Endodermal cell (in vitro differentiated cells): ENCODE results near the gene PITX2. TPM values are rescaled to one million over a fixed set of nuclear protein-coding genes. Genes with fewer than 3 reads are reported as not detected.

Source experiments
- DNase-seq: peaks from one replicate; pipeline ENCODE4 v3.0.0-alpha.2; 2017
- H3K27ac ChIP-seq: 2 replicates; pipeline ENCODE4 v1.5.1; 2013; ENCODE audit warnings: mild to moderate bottlenecking, low read depth, low read length, moderate library complexity
- H3K27me3 ChIP-seq: 2 replicates; pipeline ENCODE4 v1.6.1; 2013; ENCODE audit warnings: mild to moderate bottlenecking, low read length, moderate library complexity; ENCODE audit not compliant: insufficient read depth, control insufficient read depth, poor library complexity, severe bottlenecking
- H3K36me3 ChIP-seq: 2 replicates; pipeline ENCODE4 v1.7.0; 2013; ENCODE audit warnings: mild to moderate bottlenecking, low read length, moderate library complexity; ENCODE audit not compliant: control insufficient read depth, insufficient read depth
- H3K4me1 ChIP-seq: one replicate; pipeline ENCODE4 v1.7.0; 2013; ENCODE audit warnings: low read length; ENCODE audit not compliant: control insufficient read depth, insufficient read depth
- H3K4me3 ChIP-seq: 2 replicates; pipeline ENCODE4 v1.5.1; 2013; ENCODE audit warnings: mild to moderate bottlenecking, low read length, moderate library complexity
- H3K9ac ChIP-seq: 2 replicates; pipeline ENCODE4 v1.6.1; 2013; ENCODE audit warnings: mild to moderate bottlenecking, low read length, moderate library complexity; ENCODE audit not compliant: poor library complexity, severe bottlenecking; ENCODE audit errors: extremely low read depth
- H3K9me3 ChIP-seq: 2 replicates; pipeline ENCODE4 v1.6.1; 2013; ENCODE audit warnings: mild to moderate bottlenecking, low read length, moderate library complexity; ENCODE audit not compliant: control insufficient read depth
- H3K27ac Mint-ChIP-seq: 2 replicates; pipeline ENCODE4 v1.8.0; 2020; ENCODE audit warnings: mixed read lengths
- H3K27me3 Mint-ChIP-seq: 2 replicates; pipeline ENCODE4 v1.8.0; 2021; ENCODE audit warnings: mild to moderate bottlenecking, mixed read lengths; ENCODE audit not compliant: insufficient read depth
- H3K36me3 Mint-ChIP-seq: 2 replicates; pipeline ENCODE4 v1.8.0; 2020; ENCODE audit warnings: low read depth, mixed read lengths
- H3K4me1 Mint-ChIP-seq: 2 replicates; pipeline ENCODE4 v1.8.0; 2020; ENCODE audit warnings: mixed read lengths
- H3K4me3 Mint-ChIP-seq: 2 replicates; pipeline ENCODE4 v1.8.0; 2020; ENCODE audit warnings: mild to moderate bottlenecking, moderate library complexity, mixed read lengths
- H3K9me3 Mint-ChIP-seq: 2 replicates; pipeline ENCODE4 v1.8.0; 2020; ENCODE audit warnings: mild to moderate bottlenecking, mixed read lengths
- CTCF ChIP-seq: fragments of 200-600 bp; sonication (generic); conservative IDR thresholded peaks from 2 replicates; pipeline ENCODE4 v1.5.0; 2021; ENCODE audit warnings: antibody characterized with exemption, mild to moderate bottlenecking
- WGBS, 2 experiments: methylation state at CpG; one replicate each; pipeline versions ENCODE4 v1.1.5 to v1.1.7; 2013; ENCODE audit warnings: missing lambda C conversion rate in 2 of 2, mixed read lengths in 1 of 2; ENCODE audit not compliant: insufficient coverage in 1 of 2, insufficient read length in 1 of 2; 5-methylcytosine and 5-hydroxymethylcytosine counted together
- total RNA-seq, 2 donors: library from RNA; stranded (reverse); fragmentation: NEBNext Ultra II Directional in 1 of 2; extraction: Animal tissue kit (Norgen Biotek cat#: 25700) in 1 of 2; gene quantifications; 2 replicates in 1 of 2; 3 replicates in 1 of 2; pipeline ENCODE4 v1.2.1, GENCODE V29; 2021

The PITX2 gene
- total RNA-seq, 2 donors from 2014 or later: 28.8 to 32.7 TPM

DNA sequence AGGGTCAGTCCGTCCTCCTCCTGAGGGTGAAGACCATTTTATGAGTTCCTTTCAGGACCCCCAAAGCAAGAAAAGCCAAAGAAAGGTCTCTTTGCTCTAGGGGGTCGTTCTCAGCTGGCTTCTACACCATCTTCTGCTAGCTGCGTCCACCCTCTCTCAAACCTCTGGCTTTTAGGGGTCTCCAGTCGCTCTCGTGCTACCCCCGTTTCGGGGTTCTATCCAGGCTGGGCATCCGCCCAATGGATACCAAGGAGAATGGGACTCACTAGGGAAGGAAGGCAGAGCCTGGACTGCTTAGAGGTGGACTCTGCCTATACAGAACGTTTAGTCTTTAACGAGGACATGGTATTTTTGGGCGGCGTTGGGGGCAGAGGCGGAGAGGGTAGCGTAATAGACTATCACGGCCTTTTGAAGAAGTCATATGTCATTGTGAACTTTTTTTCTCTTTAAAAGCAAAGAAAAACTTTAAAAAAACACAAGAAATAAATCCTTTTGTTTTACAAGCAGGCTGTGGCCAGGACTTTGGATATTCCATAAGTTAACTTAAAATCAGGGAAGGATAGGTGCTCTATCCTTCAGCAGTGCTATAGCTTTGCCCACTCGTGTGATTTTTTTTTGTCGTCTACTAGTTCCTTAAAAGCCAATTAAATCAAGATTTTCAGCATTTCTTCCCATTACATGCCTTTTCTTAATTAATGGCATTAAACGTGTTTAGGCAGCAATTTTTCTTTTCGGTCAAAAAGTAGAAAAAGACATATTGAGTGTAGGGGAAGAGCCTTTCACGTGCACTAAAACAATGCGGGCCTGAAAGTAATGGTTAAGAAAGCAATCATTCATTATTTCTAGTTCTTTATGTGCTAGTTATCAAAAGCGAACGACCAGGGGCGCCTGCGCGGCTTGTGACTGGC lies 7.2 kb upstream of the PITX2 start:
- DNase-seq: peak; percentile 67
- Mint-ChIP-seq H3K27ac (no peak overlapping the region), H3K9me3 (no peaks in the 10 kb centered on the region), H3K4me1 (peaks cover 66% of the 10 kb centered on the region), H3K4me3 (peak overlapping the region; percentile 56), H3K36me3 (no peaks in the 10 kb centered on the region), H3K27me3 (peaks cover 94% of the 10 kb centered on the region)
- H3K9me3 ChIP-seq: no peaks in the 10 kb centered on the region
- no peak for TF ChIP-seq CTCF
- no peak overlapping the region for H3K27ac ChIP-seq
- 6 to 14% methylated on average over 1 to 26 of the region's 26 CpGs for WGBS, 2 experiments
- H3K36me3 ChIP-seq: no peaks in the 10 kb centered on the region
- H3K4me1 ChIP-seq: peaks cover 19% of the 10 kb centered on the region
- H3K4me3 ChIP-seq: peak overlapping the region; percentile 80
- peaks cover 90% of the 10 kb centered on the region for H3K27me3 ChIP-seq
- H3K9ac ChIP-seq: no peak overlapping the region

- 1 to 3% methylated on average over 13 to 36 of the region's 36 CpGs for WGBS, 2 experiments
- Histone ChIP-seq H3K36me3 (no peaks in the 10 kb centered on the region), H3K27ac (no peak overlapping the region), H3K4me1 (peaks cover 19% of the 10 kb centered on the region), H3K9me3 (no peaks in the 10 kb centered on the region), H3K27me3 (peaks cover 87% of the 10 kb centered on the region), H3K4me3 (peak overlapping the region; percentile 80), H3K9ac (no peak overlapping the region)
- Mint-ChIP-seq H3K4me3 (peak overlapping the region; percentile 56), H3K27ac (no peak overlapping the region), H3K9me3 (no peaks in the 10 kb centered on the region), H3K4me1 (peaks cover 69% of the 10 kb centered on the region), H3K36me3 (no peaks in the 10 kb centered on the region), H3K27me3 (peaks cover 95% of the 10 kb centered on the region)
- no peak for TF ChIP-seq CTCF
- peak; percentile 79 for DNase-seq
These were observed 6.4 kb upstream of the PITX2 start for GRCh38 chr4:110629214-110629754.

DNA sequence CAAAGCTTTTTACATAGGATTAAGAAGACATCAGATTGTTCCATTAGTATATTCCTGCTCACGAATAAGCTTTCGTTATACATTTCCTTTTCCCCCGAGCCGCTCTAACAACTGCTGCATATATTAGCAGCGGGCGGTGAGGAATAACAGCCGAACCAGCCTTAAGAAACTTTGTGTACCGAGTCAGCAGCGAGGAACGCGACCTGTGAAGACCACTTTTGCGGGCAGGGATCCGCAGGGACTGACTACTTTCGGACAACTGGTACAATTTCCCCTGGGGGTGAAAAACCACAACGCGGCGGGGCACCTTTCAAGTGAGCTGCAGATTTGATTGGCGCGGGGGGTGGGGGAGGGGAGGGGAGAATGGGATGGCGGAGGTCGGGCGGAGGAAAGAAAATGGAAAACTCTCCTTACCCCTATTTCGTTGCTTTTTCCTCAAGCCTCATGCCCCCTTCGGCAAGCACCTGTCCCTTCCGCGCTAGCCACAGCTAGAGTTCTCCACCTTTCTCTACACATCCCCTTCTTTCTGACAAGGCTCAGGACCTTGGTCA lies 5.9 kb upstream of the PITX2 start:
- no peaks in the 10 kb centered on the region for H3K36me3 ChIP-seq
- no peak overlapping the region for H3K9ac ChIP-seq
- Mint-ChIP-seq H3K27ac (peak overlapping the region; percentile 15), H3K36me3 (no peaks in the 10 kb centered on the region), H3K27me3 (peaks cover 93% of the 10 kb centered on the region), H3K9me3 (no peaks in the 10 kb centered on the region), H3K4me3 (peak overlapping the region; percentile 56), H3K4me1 (peaks cover 71% of the 10 kb centered on the region)
- 0% methylated on average over 7 to 21 of the region's 26 CpGs for WGBS, 2 experiments
- peaks cover 82% of the 10 kb centered on the region for H3K27me3 ChIP-seq
- no peaks in the 10 kb centered on the region for H3K9me3 ChIP-seq
- H3K27ac ChIP-seq: no peak overlapping the region
- no peak for TF ChIP-seq CTCF
- peaks cover 16% of the 10 kb centered on the region for H3K4me1 ChIP-seq
- H3K4me3 ChIP-seq: peak overlapping the region; percentile 80
- DNase-seq: peak; percentile 73
